Measurements from ENCODE around the gene CLDN12. TPM values are rescaled to one million over a fixed set of nuclear protein-coding genes. Genes with fewer than 3 reads are reported as not detected.

The CLDN12 gene
- total RNA-seq, 1 donor from 2014 or later: 3.3 TPM

GRCh38 chr7:90411510-90411909, 8.2 kb downstream of the CLDN12 start:
- Mint-ChIP-seq H3K36me3 (ENCODE audit: low read depth) (no peaks in the 10 kb centered on the region), H3K27me3 (no peaks in the 10 kb centered on the region), H3K9me3 (no peaks in the 10 kb centered on the region), H3K27ac (no peak overlapping the region), H3K4me1 (no peaks in the 10 kb centered on the region), H3K4me3 (no peak overlapping the region)
- intact Hi-C loops (cut with micrococcal nuclease): no loop called here
- no peak for DNase-seq

- Mint-ChIP-seq H3K4me3 (no peak overlapping the region), H3K9me3 (no peaks in the 10 kb centered on the region), H3K27ac (no peak overlapping the region), H3K36me3 (ENCODE audit: low read depth) (no peaks in the 10 kb centered on the region), H3K4me1 (no peaks in the 10 kb centered on the region), H3K27me3 (no peaks in the 10 kb centered on the region)
- intact Hi-C loops (cut with micrococcal nuclease): no loop called here
- peak; percentile 70 for DNase-seq
Measured at GRCh38 chr7:90412458-90413184, 9.4 kb downstream of the CLDN12 start.

DNA sequence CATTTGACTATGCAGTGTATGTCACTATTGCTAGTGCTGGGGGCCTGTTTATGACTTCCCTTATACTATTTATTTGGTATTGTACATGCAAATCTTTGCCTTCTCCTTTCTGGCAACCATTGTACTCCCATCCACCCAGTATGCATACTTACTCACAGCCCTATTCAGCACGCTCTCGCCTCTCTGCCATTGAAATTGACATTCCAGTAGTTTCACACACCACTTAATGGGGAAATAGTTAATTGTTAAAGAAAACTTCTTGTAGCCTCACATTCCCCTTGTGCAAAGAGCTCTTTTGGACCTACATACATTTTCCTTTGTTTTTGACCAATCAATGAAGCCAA, 9.9 kb downstream of the CLDN12 start:
- intact Hi-C loops (cut with micrococcal nuclease): no loop called here
- Mint-ChIP-seq H3K4me1 (no peaks in the 10 kb centered on the region), H3K4me3 (no peak overlapping the region), H3K36me3 (ENCODE audit: low read depth) (no peaks in the 10 kb centered on the region), H3K9me3 (no peaks in the 10 kb centered on the region), H3K27me3 (no peaks in the 10 kb centered on the region), H3K27ac (no peak overlapping the region)
- DNase-seq: no peak

- intact Hi-C loops (cut with micrococcal nuclease): loop anchor here (10.0 kb wide), 1 partner anchor 1417 kb away; no protein-coding TSS in a partner anchor
- Mint-ChIP-seq H3K36me3 (ENCODE audit: low read depth) (no peaks in the 10 kb centered on the region), H3K4me3 (no peak overlapping the region), H3K4me1 (peaks cover 18% of the 10 kb centered on the region), H3K27ac (no peak overlapping the region), H3K27me3 (no peaks in the 10 kb centered on the region), H3K9me3 (no peaks in the 10 kb centered on the region)
- DNase-seq: no peak
Measured at GRCh38 chr7:90421651-90422050, 18.4 kb downstream of the CLDN12 start.

- Mint-ChIP-seq H3K4me3 (peak overlapping the region; percentile 26), H3K36me3 (ENCODE audit: low read depth) (no peaks in the 10 kb centered on the region), H3K27ac (peak overlapping the region; percentile 61), H3K4me1 (peaks cover 18% of the 10 kb centered on the region), H3K27me3 (no peaks in the 10 kb centered on the region), H3K9me3 (no peaks in the 10 kb centered on the region)
- no peak for DNase-seq
- intact Hi-C loops (cut with micrococcal nuclease): loop anchor here (1.0 to 10.0 kb wide), 4 partner anchors 21 to 1420 kb away; partner anchors contain the start of genes CLDN12 and GTPBP10
Measured at GRCh38 chr7:90424720-90425119, 21.5 kb downstream of the CLDN12 start.

- DNase-seq: no peak
- Mint-ChIP-seq H3K27me3 (no peaks in the 10 kb centered on the region), H3K4me3 (peak overlapping the region; percentile 26), H3K4me1 (peaks cover 18% of the 10 kb centered on the region), H3K36me3 (ENCODE audit: low read depth) (no peaks in the 10 kb centered on the region), H3K9me3 (no peaks in the 10 kb centered on the region), H3K27ac (peak overlapping the region; percentile 61)
- intact Hi-C loops (cut with micrococcal nuclease): loop anchor here (1.0 to 10.0 kb wide), 4 partner anchors 22 to 1421 kb away; partner anchors contain the start of genes CLDN12 and GTPBP10
Measured at GRCh38 chr7:90425376-90425775, 22.1 kb downstream of the CLDN12 start.

DNA sequence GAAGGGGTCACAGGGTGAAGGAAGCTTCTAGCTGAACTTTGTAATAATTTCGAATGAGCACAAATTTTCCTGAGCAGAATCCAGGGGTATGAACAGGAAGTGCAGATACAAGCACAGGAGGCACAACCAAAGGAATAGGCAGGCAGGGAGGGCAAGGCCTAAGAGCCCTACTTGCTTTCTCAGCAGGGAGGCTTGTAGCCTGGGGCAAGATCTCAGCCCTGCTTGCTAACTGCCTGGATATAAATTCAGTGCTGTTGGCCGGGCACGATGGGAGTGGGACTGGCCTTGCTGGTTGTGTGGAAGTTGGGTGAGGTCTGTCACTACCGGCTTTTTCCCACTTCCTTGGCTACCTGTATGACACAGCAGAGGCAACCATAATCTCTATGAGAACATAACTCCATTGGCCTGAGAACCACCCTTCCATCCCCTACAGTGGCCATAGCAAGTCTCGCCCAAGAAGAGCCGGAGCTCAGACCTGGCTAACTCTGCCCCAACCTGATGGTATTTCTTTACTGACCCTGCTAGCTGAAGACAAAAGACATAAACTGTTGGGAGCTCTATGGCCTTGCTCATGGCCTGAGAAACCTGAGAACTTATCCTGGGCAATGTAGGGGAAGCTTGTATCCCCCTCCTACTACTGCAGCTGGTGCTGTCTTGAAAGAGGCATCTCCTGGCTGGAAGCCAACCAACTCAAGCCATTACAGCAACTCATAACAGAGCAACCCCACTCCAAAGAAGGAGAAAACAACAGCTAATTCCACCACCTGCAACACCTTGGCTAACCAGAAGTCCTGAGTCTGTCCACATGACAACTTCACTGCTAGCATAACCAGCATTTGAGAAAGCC, 27.6 kb downstream of the CLDN12 start:
- Mint-ChIP-seq H3K36me3 (ENCODE audit: low read depth) (no peaks in the 10 kb centered on the region), H3K27me3 (peaks cover 2% of the 10 kb centered on the region), H3K9me3 (no peaks in the 10 kb centered on the region), H3K4me3 (no peak overlapping the region), H3K4me1 (peaks cover 2% of the 10 kb centered on the region), H3K27ac (no peak overlapping the region)
- no peak for DNase-seq
- intact Hi-C loops (cut with micrococcal nuclease): no loop called here

- intact Hi-C loops (cut with micrococcal nuclease): no loop called here
- Mint-ChIP-seq H3K4me1 (no peaks in the 10 kb centered on the region), H3K27me3 (peaks cover 3% of the 10 kb centered on the region), H3K9me3 (no peaks in the 10 kb centered on the region), H3K36me3 (ENCODE audit: low read depth) (no peaks in the 10 kb centered on the region), H3K4me3 (no peak overlapping the region), H3K27ac (no peak overlapping the region)
- DNase-seq: no peak
Measured at GRCh38 chr7:90432752-90433151, 29.5 kb downstream of the CLDN12 start.

- no peaks in the 10 kb centered on the region for H3K36me3 Mint-ChIP-seq (ENCODE audit: low read depth)
- no peak overlapping the region for H3K27ac Mint-ChIP-seq
- H3K4me1 Mint-ChIP-seq: no peaks in the 10 kb centered on the region
- DNase-seq: no peak
- H3K27me3 Mint-ChIP-seq: peaks cover 4% of the 10 kb centered on the region
- H3K9me3 Mint-ChIP-seq: no peaks in the 10 kb centered on the region
- intact Hi-C loops (cut with micrococcal nuclease): no loop called here
- no peak overlapping the region for H3K4me3 Mint-ChIP-seq
Measured at GRCh38 chr7:90433221-90433620, 30.0 kb downstream of the CLDN12 start.

DNA sequence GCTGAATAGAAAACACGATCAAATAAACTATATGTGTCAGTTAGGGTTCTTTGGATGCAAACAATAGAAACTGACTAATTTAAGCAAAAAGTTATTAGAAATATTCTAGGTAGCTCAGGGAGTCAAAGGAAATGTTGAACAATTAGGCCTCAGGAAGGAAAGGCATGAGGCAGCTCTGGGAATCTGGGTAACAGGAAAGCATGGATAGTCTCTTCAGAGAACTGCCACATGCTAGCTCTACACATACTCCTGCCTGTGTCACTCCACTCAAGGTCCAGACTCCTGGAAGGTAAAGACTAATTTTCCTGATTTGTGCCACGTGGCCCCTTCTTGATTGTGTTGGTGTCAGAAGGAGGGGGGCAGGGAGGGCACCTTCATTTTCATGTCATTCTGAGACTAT, 42.4 kb downstream of the CLDN12 start:
- Mint-ChIP-seq H3K4me1 (no peaks in the 10 kb centered on the region), H3K9me3 (peaks cover 4% of the 10 kb centered on the region), H3K36me3 (ENCODE audit: low read depth) (no peaks in the 10 kb centered on the region), H3K27me3 (peaks cover 8% of the 10 kb centered on the region), H3K27ac (no peak overlapping the region), H3K4me3 (no peak overlapping the region)
- intact Hi-C loops (cut with micrococcal nuclease): no loop called here
- no peak for DNase-seq

- Mint-ChIP-seq H3K36me3 (ENCODE audit: low read depth) (no peaks in the 10 kb centered on the region), H3K27ac (no peak overlapping the region), H3K9me3 (peaks cover 4% of the 10 kb centered on the region), H3K4me3 (no peak overlapping the region), H3K27me3 (peaks cover 12% of the 10 kb centered on the region), H3K4me1 (no peaks in the 10 kb centered on the region)
- intact Hi-C loops (cut with micrococcal nuclease): no loop called here
- DNase-seq: no peak
Measured at GRCh38 chr7:90446137-90446899, 43.1 kb downstream of the CLDN12 start.

- Mint-ChIP-seq H3K36me3 (ENCODE audit: low read depth) (no peaks in the 10 kb centered on the region), H3K9me3 (peaks cover 4% of the 10 kb centered on the region), H3K4me1 (peaks cover 5% of the 10 kb centered on the region), H3K27ac (no peak overlapping the region), H3K4me3 (no peak overlapping the region), H3K27me3 (peaks cover 16% of the 10 kb centered on the region)
- no peak for DNase-seq
- intact Hi-C loops (cut with micrococcal nuclease): no loop called here
Measured at GRCh38 chr7:90453259-90453891, 50.1 kb downstream of the CLDN12 start.

DNA sequence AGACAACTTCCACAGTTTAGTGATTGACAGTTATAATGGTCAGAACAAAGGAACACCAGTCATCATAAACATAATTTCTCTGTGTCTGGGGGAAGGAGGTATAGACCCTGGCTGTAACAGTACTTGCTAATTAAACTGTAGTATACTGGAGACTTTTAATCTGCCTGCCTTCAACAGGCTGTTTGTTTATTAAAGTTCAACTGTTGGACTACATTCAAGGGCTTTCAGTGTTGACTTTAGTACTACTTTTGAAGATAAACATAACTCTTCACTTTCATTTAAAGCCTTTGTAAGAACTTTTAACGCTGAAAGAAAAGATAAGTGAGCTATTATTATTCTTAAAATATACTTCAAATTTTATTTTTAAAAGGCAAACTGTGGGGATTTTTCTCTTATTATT, 50.7 kb downstream of the CLDN12 start:
- Mint-ChIP-seq H3K9me3 (peaks cover 4% of the 10 kb centered on the region), H3K4me3 (no peak overlapping the region), H3K36me3 (ENCODE audit: low read depth) (no peaks in the 10 kb centered on the region), H3K27ac (no peak overlapping the region), H3K27me3 (peaks cover 16% of the 10 kb centered on the region), H3K4me1 (peaks cover 5% of the 10 kb centered on the region)
- intact Hi-C loops (cut with micrococcal nuclease): no loop called here
- no peak for DNase-seq

Data from activated CD4-positive, alpha-beta T cell treated with anti-CD3 and anti-CD28 coated beads, Interleukin-2, amount 10 ng/mL, durations not matched to agents 24 days and 14 days (primary cell).